ENCODE results near the gene GFRA4.

GFRA4 gene

DNA sequence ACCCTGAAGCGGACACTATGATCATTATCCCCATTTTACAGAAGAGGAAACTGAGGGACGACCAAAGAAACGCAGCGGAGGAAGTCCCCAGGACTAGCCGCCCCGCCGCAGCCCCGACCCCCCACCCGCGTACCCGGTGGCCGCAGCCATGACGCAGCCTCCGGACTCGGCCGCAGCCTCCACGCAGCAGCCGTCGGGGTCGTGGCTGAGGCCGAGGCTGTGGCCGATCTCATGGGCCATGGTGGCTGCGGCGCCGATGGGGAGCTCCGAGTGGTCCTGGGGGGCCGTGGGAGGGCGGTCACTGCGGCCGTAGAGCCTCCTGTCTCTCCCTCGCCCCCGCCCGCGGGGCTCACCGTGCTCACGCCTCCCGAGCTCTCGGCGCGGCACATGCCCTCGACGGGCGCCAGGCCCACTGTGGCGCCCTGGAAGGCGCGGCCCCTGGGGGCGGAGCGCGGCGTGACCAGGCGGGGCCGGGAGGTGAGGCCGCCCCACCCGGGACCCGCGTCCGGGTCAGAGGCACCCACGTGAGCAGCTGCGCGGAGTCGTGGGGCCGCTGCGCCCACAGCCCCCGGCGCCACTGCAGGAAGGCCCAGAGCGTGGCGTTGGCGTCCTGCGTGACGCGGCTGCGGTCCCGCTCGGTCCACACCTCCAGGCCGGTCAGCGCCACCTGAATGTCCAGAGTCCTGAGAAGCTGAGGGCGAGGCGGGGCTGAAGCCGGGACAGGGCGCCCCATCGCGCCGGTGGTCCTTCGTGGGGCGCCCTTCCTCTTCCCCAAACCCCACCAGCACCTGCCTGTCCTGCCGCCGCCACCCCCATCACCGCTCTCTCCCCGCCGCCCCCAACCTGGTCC lies 10.2 kb upstream of the GFRA4 start:
- no peak overlapping the region for H3K4me3 ChIP-seq (ENCODE audit: low read depth, low read length)
- DNase-seq (ENCODE audit: low read depth) = no peak
- TF ChIP-seq, protein P1, sequence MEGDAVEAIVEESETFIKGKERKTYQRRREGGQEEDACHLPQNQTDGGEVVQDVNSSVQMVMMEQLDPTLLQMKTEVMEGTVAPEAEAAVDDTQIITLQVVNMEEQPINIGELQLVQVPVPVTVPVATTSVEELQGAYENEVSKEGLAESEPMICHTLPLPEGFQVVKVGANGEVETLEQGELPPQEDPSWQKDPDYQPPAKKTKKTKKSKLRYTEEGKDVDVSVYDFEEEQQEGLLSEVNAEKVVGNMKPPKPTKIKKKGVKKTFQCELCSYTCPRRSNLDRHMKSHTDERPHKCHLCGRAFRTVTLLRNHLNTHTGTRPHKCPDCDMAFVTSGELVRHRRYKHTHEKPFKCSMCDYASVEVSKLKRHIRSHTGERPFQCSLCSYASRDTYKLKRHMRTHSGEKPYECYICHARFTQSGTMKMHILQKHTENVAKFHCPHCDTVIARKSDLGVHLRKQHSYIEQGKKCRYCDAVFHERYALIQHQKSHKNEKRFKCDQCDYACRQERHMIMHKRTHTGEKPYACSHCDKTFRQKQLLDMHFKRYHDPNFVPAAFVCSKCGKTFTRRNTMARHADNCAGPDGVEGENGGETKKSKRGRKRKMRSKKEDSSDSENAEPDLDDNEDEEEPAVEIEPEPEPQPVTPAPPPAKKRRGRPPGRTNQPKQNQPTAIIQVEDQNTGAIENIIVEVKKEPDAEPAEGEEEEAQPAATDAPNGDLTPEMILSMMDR (IDR thresholded peaks at IDR 0.05; ENCODE audit: insufficient read depth, low read depth, low read length, missing control alignments) = no peak

DNA sequence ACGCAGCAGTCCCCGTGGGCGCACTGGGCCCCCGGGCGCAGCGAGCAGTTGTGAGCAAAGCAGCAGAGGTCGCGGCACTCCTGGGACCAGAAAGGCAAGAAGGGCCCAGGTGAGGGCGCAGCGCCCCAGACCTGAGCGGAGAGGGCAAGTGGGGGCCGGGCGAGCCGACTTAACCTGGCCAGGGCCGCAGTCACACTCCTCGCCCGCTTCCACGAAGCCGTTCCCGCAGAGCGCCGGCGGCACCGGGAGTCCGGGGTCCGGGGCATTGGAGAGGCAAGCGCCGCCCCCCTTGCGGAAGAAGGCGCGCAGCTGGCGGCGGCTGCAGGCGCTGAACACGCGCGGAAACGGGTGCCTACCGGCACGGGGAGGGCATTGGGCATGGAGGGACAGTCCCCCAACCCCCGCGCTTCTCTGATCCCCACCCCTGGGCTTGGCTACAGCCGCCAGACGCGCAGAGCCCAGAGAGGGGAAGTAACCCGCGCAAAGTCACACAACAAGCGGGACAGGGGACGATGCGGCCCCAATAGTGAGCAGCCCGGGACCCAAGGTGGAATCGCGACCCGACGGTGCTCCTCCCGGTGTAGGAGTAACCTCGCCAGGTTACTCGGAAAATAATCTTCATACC lies 9.5 kb upstream of the GFRA4 start:
- TF ChIP-seq, protein P1 (IDR thresholded peaks at IDR 0.05; ENCODE audit: insufficient read depth, low read depth, low read length, missing control alignments) = no peak
- no peak for DNase-seq (ENCODE audit: low read depth)
- H3K4me3 ChIP-seq (ENCODE audit: low read depth, low read length) = no peak overlapping the region

- no peak overlapping the region for H3K4me3 ChIP-seq (ENCODE audit: low read depth, low read length)
- DNase-seq (ENCODE audit: low read depth) = no peak
- TF ChIP-seq, protein P1 (IDR thresholded peaks at IDR 0.05; ENCODE audit: insufficient read depth, low read depth, low read length, missing control alignments) = no peak
Observed at GRCh38 chr20:3671986-3672546, 8.9 kb upstream of the GFRA4 start.

DNA sequence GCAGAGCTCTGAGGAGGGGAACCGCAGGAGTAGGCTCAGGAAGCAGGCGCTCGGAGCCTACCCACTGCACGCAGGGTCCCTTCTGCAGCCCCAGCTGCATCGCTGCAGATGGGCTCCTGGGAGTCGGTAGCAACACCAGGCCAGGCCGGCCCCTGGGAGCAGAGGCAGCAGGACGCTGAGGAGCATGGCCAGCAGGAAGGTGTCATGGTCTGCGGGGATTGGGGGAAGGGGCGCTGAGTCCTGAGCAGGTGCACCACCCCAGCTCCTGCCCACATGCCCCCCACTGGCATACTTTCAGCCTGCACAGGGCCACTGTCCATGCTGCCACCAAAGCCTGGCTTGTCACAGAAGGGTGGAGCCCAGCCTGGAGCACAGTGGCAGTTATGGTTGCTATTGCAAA lies 7.7 kb upstream of the GFRA4 start:
- TF ChIP-seq, protein P1 (IDR thresholded peaks at IDR 0.05; ENCODE audit: insufficient read depth, low read depth, low read length, missing control alignments) = no peak
- H3K4me3 ChIP-seq (ENCODE audit: low read depth, low read length) = no peak overlapping the region
- no peak for DNase-seq (ENCODE audit: low read depth)

DNA sequence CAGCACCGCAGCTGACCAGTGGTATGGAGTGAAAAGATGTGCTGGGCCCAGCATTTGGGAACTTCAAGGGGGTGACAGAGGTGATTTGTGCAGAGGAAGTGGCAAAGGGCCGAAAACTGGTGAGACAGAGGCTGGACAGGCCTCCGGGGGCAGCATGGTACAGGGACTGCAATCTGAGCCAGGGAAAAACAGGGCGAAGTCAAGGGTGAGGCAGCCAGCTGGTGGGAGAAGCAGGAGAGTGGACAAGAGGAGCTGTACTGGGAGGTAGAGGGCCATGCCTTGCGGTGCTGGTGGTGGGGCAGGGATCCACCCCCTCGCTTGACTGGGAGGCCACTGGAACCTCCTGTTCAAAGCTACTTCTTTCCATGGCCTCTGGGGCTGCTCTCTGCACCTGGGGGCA lies 7.3 kb upstream of the GFRA4 start:
- no peak for DNase-seq (ENCODE audit: low read depth)
- H3K4me3 ChIP-seq (ENCODE audit: low read depth, low read length) = no peak overlapping the region

DNA sequence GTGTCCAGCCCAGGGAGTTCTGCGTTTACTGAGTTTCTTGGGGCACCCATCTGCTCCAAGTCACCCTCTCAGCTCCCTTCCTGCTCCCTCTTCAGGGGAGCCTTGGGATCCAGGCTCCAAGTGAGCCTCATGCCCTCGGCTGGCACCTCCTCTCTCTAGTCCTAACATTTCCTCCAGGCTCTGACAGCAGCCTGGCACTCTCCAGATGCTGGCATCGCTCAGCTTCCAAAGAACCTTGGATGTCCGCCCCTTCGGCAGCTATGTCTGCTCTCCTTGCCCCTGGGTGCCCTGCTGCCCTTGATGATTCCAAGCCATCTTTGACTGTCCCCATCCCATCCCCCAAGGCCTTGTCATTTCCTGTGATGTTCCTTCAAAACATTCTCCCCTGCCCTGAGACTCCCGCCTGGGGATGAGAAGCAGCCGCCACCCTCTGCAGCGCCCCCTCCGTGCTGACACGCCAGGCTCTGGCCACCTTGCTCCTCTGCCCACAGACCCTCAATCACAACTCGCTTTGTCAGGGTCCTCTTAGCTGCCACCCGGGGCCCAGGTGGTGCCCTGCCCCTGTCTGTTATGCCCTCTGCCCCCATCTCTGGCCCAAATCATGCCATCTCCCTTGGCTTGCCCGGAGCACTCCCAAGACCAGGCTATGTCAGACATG lies 6.6 kb upstream of the GFRA4 start:
- no peak for DNase-seq (ENCODE audit: low read depth)
- TF ChIP-seq, protein P1 (IDR thresholded peaks at IDR 0.05; ENCODE audit: insufficient read depth, low read depth, low read length, missing control alignments) = no peak
- H3K4me3 ChIP-seq (ENCODE audit: low read depth, low read length) = no peak overlapping the region

More for the DNA sequence above, 7.3 kb upstream of the GFRA4 start:
- TF ChIP-seq, protein P1 (IDR thresholded peaks at IDR 0.05; ENCODE audit: insufficient read depth, low read depth, low read length, missing control alignments) = no peak

Data from GM12865 (cell line).